ENCODE data around the gene U2AF2. TPM values are rescaled to one million over a fixed set of nuclear protein-coding genes. Genes with fewer than 3 reads are reported as not detected.

Gene U2AF2
- total and polyA plus RNA-seq, 9 donors = 27.3 to 183 (median 148) TPM

DNA sequence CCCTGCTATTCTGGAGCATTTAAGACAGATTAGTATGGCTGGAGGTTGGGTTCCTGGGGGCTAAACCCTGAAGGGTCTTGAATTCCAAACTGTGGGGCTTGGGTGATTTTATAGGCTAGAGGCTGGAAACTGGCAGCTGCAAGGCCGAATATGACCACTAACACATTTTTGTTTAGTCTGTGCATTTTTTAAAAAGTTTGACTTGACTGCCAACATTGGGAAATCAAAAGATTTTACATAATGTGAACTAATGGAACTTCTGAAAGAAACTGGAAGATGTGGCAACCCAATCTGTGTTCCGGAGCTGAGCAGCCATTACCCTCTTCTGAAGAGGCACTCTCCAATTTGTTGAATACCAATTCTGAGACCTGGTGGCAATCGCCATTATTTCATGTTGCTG, 35.5 kb upstream of the U2AF2 start:
- no peak overlapping the region for H3K4me3 ChIP-seq
- H3K27me3 ChIP-seq = no peaks in the 10 kb centered on the region
- DNase-seq = no peak
- H3K9me3 ChIP-seq = no peaks in the 10 kb centered on the region
- TF ChIP-seq EP300 (IDR thresholded peaks at IDR 0.05) (no peak), POLR2A (IDR thresholded peaks at IDR 0.05) (no peak)
- TF ChIP-seq, protein P1, sequence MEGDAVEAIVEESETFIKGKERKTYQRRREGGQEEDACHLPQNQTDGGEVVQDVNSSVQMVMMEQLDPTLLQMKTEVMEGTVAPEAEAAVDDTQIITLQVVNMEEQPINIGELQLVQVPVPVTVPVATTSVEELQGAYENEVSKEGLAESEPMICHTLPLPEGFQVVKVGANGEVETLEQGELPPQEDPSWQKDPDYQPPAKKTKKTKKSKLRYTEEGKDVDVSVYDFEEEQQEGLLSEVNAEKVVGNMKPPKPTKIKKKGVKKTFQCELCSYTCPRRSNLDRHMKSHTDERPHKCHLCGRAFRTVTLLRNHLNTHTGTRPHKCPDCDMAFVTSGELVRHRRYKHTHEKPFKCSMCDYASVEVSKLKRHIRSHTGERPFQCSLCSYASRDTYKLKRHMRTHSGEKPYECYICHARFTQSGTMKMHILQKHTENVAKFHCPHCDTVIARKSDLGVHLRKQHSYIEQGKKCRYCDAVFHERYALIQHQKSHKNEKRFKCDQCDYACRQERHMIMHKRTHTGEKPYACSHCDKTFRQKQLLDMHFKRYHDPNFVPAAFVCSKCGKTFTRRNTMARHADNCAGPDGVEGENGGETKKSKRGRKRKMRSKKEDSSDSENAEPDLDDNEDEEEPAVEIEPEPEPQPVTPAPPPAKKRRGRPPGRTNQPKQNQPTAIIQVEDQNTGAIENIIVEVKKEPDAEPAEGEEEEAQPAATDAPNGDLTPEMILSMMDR (IDR thresholded peaks at IDR 0.05) = no peak
- peaks cover 2% of the 10 kb centered on the region for H3K4me1 ChIP-seq (ENCODE audit: insufficient read depth)
- intact Hi-C loops (cut with DNase I) = no loop called here
- H3K36me3 ChIP-seq = no peaks in the 10 kb centered on the region
- no peak overlapping the region for H3K27ac ChIP-seq
- whole genome bisulfite sequencing, 3 donors = 26 to 49% (median 40%) methylated on average over 3 of the region's 3 CpGs

DNA sequence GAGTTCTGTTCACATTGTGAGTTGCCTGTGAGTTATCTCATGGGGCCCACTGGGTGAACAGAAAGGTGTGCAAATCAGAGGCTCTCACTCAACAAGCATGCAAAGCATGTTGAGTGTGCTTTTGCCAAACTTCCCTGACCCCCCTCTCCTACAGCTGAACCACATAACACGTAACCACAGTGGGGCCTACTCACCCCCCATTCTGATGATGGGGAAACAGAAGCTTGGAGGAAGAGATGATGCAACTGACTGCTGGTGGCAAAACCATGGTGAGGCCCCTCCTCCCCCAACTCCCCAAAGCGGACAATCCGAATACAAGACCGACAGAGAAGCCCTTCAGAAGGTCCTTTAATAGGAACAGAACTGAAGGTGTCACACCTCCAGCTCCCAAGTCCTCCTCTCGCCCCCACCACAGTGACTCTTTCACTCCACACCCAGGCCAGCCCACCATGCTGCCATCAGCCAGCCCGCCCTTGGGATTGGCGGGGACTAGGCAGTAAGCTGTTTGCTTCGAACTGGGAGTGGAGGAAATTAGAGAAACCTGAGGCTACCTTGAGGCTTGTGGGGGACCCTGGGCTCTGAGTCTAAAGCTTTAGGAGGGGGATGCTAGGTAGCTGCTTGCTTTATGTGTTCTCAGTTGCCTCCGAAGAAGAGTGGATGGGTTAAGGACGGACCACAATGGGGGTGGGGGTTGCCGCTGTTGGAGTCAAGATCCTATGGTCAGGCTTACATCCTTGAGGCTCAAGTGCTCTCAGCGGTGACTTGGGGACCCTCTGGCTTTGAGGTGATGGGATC, 34.2 kb upstream of the U2AF2 start:
- TF ChIP-seq EP300 (IDR thresholded peaks at IDR 0.05) (no peak), POLR2A (IDR thresholded peaks at IDR 0.05) (no peak)
- TF ChIP-seq, protein P1 (IDR thresholded peaks at IDR 0.05) = no peak
- DNase-seq = no peak
- 88 to 93% (median 89%) methylated on average over 12 of the region's 12 CpGs for WGBS, 3 donors

DNA sequence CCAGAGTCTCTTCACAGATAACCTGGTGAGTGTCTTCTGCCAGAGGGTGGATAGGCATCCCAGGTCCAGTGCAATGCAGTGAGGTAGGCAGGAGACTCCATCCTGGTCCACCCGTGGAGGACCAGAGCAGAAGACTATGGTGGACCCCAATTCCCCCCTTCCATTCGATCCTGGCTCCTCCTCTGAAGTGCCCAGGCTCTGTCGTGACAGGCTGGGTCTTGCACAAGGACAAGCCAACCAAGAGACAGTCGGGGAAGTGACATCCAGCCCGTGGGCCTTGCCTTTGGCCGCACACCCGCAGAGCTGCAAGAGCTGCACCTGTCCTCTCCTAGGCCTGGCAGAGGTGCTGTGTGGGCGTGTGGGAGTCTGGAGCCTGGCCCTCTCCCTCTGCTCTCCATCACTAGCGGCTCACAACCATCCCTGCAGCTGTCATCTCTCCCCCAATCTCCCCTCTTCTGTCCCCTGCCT, 33.6 kb upstream of the U2AF2 start:
- H3K9me3 ChIP-seq = no peaks in the 10 kb centered on the region
- peaks cover 4% of the 10 kb centered on the region for H3K4me1 ChIP-seq (ENCODE audit: insufficient read depth)
- DNase-seq = no peak
- no peaks in the 10 kb centered on the region for H3K36me3 ChIP-seq
- intact Hi-C loops (cut with DNase I) = loop anchor here in 1 of 4 donors (5.0 kb wide), 1 partner anchor 104 kb away; no protein-coding TSS in a partner anchor
- H3K27ac ChIP-seq = no peak overlapping the region
- no peaks in the 10 kb centered on the region for H3K27me3 ChIP-seq
- WGBS, 3 donors = 53 to 72% (median 59%) methylated on average over 8 to 9 of the region's 9 CpGs
- TF ChIP-seq POLR2A (IDR thresholded peaks at IDR 0.05) (no peak), EP300 (IDR thresholded peaks at IDR 0.05) (no peak)
- TF ChIP-seq, protein P1 (IDR thresholded peaks at IDR 0.05) = no peak
- no peak overlapping the region for H3K4me3 ChIP-seq

More for the DNA sequence above, 34.2 kb upstream of the U2AF2 start:
- Histone ChIP-seq H3K9me3 (no peaks in the 10 kb centered on the region), H3K4me1 (ENCODE audit: insufficient read depth) (peaks cover 4% of the 10 kb centered on the region), H3K27me3 (no peaks in the 10 kb centered on the region), H3K27ac (no peak overlapping the region), H3K4me3 (no peak overlapping the region), H3K36me3 (no peaks in the 10 kb centered on the region)
- intact Hi-C loops (cut with DNase I) = loop anchor here in 1 of 4 donors (5.0 kb wide), 1 partner anchor 103 kb away; no protein-coding TSS in a partner anchor

DNA sequence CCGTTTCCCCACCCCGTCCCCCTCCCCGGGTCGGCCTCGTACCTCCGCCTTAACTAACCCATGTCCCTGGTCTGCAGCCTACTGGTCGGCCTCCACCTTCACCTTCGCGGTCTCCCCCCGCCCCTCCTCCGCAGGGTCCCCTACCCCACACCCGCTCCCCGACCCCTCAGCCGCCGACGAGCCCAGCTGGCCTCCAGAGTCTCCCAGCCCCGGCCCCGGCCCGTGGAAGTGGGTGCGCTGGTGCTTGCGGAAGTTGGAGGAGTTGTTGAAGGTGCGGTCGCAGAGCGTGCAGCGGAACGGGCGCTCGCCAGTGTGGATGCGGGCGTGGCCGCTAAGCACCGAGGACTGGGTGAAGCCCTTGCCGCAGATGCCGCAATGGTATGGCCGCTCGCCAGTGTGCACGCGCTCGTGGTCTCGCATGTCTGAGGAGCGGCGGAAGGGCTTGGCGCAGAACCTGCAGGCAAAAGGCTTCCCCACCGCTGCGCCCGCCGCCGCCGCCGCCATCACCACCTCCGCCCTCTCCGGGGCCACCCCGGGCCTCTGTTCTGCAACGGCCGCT, 33.1 kb upstream of the U2AF2 start:
- WGBS, 3 donors = 88 to 92% (median 90%) methylated on average over 55 of the region's 55 CpGs
- Histone ChIP-seq H3K27ac (no peak overlapping the region), H3K4me3 (no peak overlapping the region), H3K27me3 (no peaks in the 10 kb centered on the region), H3K4me1 (ENCODE audit: insufficient read depth) (peaks cover 4% of the 10 kb centered on the region), H3K9me3 (no peaks in the 10 kb centered on the region), H3K36me3 (no peaks in the 10 kb centered on the region)
- peak in 4 of 5 donors; percentile 52 to 66 (median 61) for DNase-seq
- intact Hi-C loops (cut with DNase I) = loop anchor here in 1 of 4 donors (5.0 kb wide), 1 partner anchor 104 kb away; no protein-coding TSS in a partner anchor
- TF ChIP-seq, protein P1 (IDR thresholded peaks at IDR 0.05) = no peak
- TF ChIP-seq EP300 (IDR thresholded peaks at IDR 0.05) (no peak), POLR2A (IDR thresholded peaks at IDR 0.05) (no peak)

All from ovary (tissue), 9 donors.